ENCODE measurements around the gene ZBTB8OS. TPM values are rescaled to one million over a fixed set of nuclear protein-coding genes. Genes with fewer than 3 reads are reported as not detected.

Gene ZBTB8OS
- total RNA-seq, 5 donors from 2014 or later (not counting 1 experiment from before 2014, with no cell fraction given): 34.6 to 53.3 (median 42.7) TPM

DNA sequence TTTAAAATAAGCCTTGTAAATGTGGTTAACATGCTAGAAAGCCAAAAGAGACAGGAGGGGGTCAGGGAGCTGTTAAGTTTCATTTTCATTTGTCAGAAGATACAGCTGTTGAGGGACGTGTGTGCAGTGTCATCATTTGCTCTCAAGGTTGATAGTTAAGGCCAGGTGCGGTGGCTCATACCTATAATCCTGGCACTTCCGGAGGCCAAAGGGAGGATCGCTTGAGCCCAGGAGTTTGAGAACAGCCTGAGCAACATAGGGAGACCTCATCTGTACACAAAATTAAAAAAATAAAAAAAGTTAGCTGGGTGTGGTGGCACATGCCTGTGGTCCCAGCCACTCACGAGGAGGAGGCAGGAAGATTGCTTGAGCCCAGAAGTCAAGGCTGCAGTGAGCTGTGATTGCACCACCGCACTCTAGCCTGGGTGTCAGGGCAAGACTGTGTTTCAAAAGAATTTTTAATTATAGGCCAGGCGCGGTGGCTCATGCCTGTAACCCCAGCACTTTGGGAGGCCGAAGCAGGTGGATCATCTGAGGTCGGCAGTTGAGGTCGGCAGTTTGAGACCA lies 22.7 kb downstream of the ZBTB8OS start:
- H3K36me3 ChIP-seq (ENCODE audit: control insufficient read depth in 2 of 2, extremely low read depth in 1 of 2, insufficient read depth in 1 of 2, low read length in 1 of 2): peaks cover 0 to 21% of the 10 kb centered on the region in 2 donors
- no peak overlapping the region for H3K4me3 ChIP-seq (ENCODE audit: control insufficient read depth in 1 of 2, extremely low read depth in 1 of 2, low read length in 1 of 2)
- no peaks in the 10 kb centered on the region for H3K27me3 ChIP-seq (replicated peaks in 1 of 2; ENCODE audit: control insufficient read depth in 2 of 2, extremely low read depth in 1 of 2, insufficient read depth in 2 of 2, low read length in 1 of 2)
- WGBS (ENCODE audit: insufficient coverage): 50% methylated on average over 6 of the region's 11 CpGs
- DNase-seq: peak in 22 of 35 experiments; percentile 5 to 57 (median 19)
- peak overlapping the region; percentile 56 for H3K27ac ChIP-seq (ENCODE audit: low read length)
- Mint-ChIP-seq H3K27me3 (no peaks in the 10 kb centered on the region), H3K9me3 (no peaks in the 10 kb centered on the region), H3K36me3 (peaks cover 30% of the 10 kb centered on the region), H3K4me1 (peaks cover 26 to 28% (median 26%) of the 10 kb centered on the region in 3 donors), H3K4me3 (peak overlapping the region; percentile 21 to 34 (median 25)), H3K27ac (peak overlapping the region; percentile 61 to 80)
- CTCF ChIA-PET: no interaction called here
- POLR2A ChIA-PET: no interaction called here
- H3K4me1 ChIP-seq (ENCODE audit: control insufficient read depth in 1 of 2, extremely low read depth in 1 of 2, insufficient read depth in 2 of 2, low read length in 2 of 2): peaks cover 0 to 19% of the 10 kb centered on the region in 2 experiments
- peak; percentile 30 to 74 (median 48) for ATAC-seq (replicated peaks in 1 of 4)
- H3K9me3 ChIP-seq: no peaks in the 10 kb centered on the region

- Mint-ChIP-seq H3K27me3 (no peaks in the 10 kb centered on the region), H3K27ac (no peak overlapping the region), H3K4me3 (no peak overlapping the region), H3K4me1 (peaks cover 26 to 30% (median 26%) of the 10 kb centered on the region in 3 donors), H3K36me3 (peaks cover 34% of the 10 kb centered on the region), H3K9me3 (no peaks in the 10 kb centered on the region)
- ChIA-PET POLR2A (interaction anchor here in 1 of 2 donors (0.7 kb wide), 1 partner anchor 1885 kb away, joined by 3 read pairs; no protein-coding TSS in a partner anchor), CTCF (no interaction called here)
- H3K27ac ChIP-seq (ENCODE audit: low read length): no peak overlapping the region
- peaks cover 0 to 19% of the 10 kb centered on the region in 2 experiments for H3K4me1 ChIP-seq (ENCODE audit: control insufficient read depth in 1 of 2, extremely low read depth in 1 of 2, insufficient read depth in 2 of 2, low read length in 2 of 2)
- H3K4me3 ChIP-seq (ENCODE audit: control insufficient read depth in 1 of 2, extremely low read depth in 1 of 2, low read length in 1 of 2): no peak overlapping the region
- no peak for DNase-seq
- peaks cover 0 to 20% of the 10 kb centered on the region in 2 donors for H3K36me3 ChIP-seq (ENCODE audit: control insufficient read depth in 2 of 2, extremely low read depth in 1 of 2, insufficient read depth in 1 of 2, low read length in 1 of 2)
- no CpG with 5 or more reads among the region's 1 CpG for WGBS (ENCODE audit: insufficient coverage)
- no peak for ATAC-seq (replicated peaks in 1 of 4)
- H3K9me3 ChIP-seq: no peaks in the 10 kb centered on the region
- no peaks in the 10 kb centered on the region for H3K27me3 ChIP-seq (replicated peaks in 1 of 2; ENCODE audit: control insufficient read depth in 2 of 2, extremely low read depth in 1 of 2, insufficient read depth in 2 of 2, low read length in 1 of 2)
Observed at GRCh38 chr1:32626176-32626575, 24.2 kb downstream of the ZBTB8OS start.

DNA sequence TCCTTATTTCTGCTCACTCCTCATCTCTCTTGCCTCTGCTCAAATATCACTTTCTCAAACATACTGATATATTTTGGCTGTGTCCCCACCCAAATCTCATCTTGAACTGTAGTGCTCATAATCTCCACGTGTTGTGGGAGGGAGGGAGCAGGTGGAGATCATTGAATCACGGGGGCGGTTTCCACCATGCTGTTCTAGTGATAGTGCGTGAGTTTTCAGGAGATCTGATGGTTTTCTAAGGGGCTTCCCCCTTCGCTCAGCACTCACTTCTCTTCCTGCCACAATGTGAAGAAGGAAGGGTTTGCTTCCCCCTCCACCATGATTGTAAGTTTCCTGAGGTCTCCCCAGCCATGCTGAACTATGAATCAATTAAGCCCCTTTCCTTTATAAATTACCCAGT lies 26.6 kb downstream of the ZBTB8OS start:
- WGBS (ENCODE audit: insufficient coverage): no CpG with 5 or more reads among the region's 5 CpGs
- ChIA-PET POLR2A (no interaction called here), CTCF (no interaction called here)
- peak overlapping the region; percentile 25 to 56 for H3K27ac Mint-ChIP-seq
- Histone ChIP-seq H3K27ac (ENCODE audit: low read length) (no peak overlapping the region), H3K4me1 (ENCODE audit: control insufficient read depth in 1 of 2, extremely low read depth in 1 of 2, insufficient read depth in 2 of 2, low read length in 2 of 2) (peaks cover 0 to 19% of the 10 kb centered on the region in 2 experiments), H3K9me3 (no peaks in the 10 kb centered on the region), H3K36me3 (ENCODE audit: control insufficient read depth in 2 of 2, extremely low read depth in 1 of 2, insufficient read depth in 1 of 2, low read length in 1 of 2) (peaks cover 0 to 13% of the 10 kb centered on the region in 2 donors), H3K27me3 (replicated peaks in 1 of 2; ENCODE audit: control insufficient read depth in 2 of 2, extremely low read depth in 1 of 2, insufficient read depth in 2 of 2, low read length in 1 of 2) (no peaks in the 10 kb centered on the region), H3K4me3 (ENCODE audit: control insufficient read depth in 1 of 2, extremely low read depth in 1 of 2, low read length in 1 of 2) (no peak overlapping the region)
- no peaks in the 10 kb centered on the region for H3K27me3 Mint-ChIP-seq
- H3K9me3 Mint-ChIP-seq: no peaks in the 10 kb centered on the region
- DNase-seq: peak in 6 of 35 experiments; percentile 2 to 27 (median 11)
- no peak overlapping the region for H3K4me3 Mint-ChIP-seq
- peaks cover 26 to 30% (median 26%) of the 10 kb centered on the region in 3 donors for H3K4me1 Mint-ChIP-seq
- peak in 2 of 4 experiments; percentile 51 to 57 for ATAC-seq (replicated peaks in 1 of 4)
- H3K36me3 Mint-ChIP-seq: peaks cover 39% of the 10 kb centered on the region

DNA sequence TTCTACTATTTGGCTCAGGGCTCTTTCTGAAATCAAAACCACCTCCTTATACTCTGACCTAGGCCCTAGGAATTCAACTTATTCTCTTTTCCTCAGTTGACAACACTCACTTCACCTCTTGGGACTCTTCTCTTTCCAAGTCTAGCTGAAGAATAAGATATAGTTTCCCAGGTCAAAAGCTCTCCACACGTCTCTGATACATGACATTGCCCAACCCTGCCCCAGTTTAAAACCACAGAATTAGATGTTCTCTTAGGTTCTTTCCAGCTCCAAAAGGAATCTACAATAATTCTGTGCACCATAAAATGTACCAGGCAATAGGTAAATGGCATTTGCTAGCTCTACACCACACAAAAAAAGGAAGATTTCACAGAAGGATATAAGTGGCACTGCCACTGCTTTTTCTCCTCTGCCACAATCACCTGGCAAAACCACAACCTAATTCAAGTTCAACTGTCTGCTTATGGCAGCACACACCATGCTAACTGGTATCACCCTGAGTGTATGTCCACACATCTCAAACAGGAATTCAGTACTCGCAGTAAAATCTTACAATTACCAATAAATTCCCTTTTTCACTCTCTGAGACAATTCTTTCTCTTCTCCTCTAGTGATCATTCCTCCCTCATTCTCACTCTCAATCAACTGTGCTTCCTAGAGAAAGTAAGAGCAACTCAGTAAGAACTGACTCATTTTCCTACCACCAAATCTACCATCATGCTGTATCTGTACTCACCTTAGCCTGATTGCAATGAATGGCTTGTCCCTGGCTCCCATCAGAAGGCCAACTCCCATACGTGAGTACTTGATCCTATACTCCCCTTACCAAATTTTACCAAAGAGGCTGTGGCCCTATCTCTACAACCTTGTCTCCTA lies 27.3 kb downstream of the ZBTB8OS start:
- Histone ChIP-seq H3K36me3 (ENCODE audit: control insufficient read depth in 2 of 2, extremely low read depth in 1 of 2, insufficient read depth in 1 of 2, low read length in 1 of 2) (peaks cover 0 to 13% of the 10 kb centered on the region in 2 donors), H3K4me3 (ENCODE audit: control insufficient read depth in 1 of 2, extremely low read depth in 1 of 2, low read length in 1 of 2) (no peak overlapping the region), H3K9me3 (no peaks in the 10 kb centered on the region), H3K4me1 (ENCODE audit: control insufficient read depth in 1 of 2, extremely low read depth in 1 of 2, insufficient read depth in 2 of 2, low read length in 2 of 2) (peaks cover 0 to 13% of the 10 kb centered on the region in 2 experiments), H3K27me3 (replicated peaks in 1 of 2; ENCODE audit: control insufficient read depth in 2 of 2, extremely low read depth in 1 of 2, insufficient read depth in 2 of 2, low read length in 1 of 2) (no peaks in the 10 kb centered on the region), H3K27ac (ENCODE audit: low read length) (no peak overlapping the region)
- ATAC-seq (replicated peaks in 1 of 4) (no peak), DNase-seq (peak in 1 of 35 experiments; percentile 8)
- ChIA-PET POLR2A (no interaction called here), CTCF (interaction anchor here in 1 of 2 donors (0.6 kb wide), 1 partner anchor 86 kb away, joined by 8 read pairs; no protein-coding TSS in a partner anchor)
- Mint-ChIP-seq H3K27me3 (no peaks in the 10 kb centered on the region), H3K27ac (peak overlapping the region; percentile 25 to 56), H3K4me1 (peaks cover 26 to 30% (median 26%) of the 10 kb centered on the region in 3 donors), H3K36me3 (peaks cover 39% of the 10 kb centered on the region), H3K4me3 (no peak overlapping the region), H3K9me3 (no peaks in the 10 kb centered on the region)
- 44% methylated on average over 2 of the region's 3 CpGs for WGBS (ENCODE audit: insufficient coverage)

DNA sequence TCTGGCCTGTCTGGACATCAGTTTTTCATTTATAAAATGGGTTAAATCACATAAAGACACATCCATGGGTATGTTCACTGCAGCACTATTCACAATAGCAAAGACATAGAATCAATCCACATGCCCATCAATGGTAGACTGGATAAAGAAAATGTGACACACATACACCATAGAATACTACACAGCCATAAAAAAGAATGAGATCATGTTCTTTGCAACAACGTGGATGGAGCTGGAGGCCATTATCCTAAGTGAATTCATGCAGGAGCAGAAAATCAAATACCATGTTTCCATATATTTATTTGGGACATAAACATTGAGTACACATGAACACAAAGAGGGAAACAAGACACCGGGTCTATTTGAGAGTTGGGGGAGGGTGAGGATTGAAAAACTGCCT lies 28.1 kb downstream of the ZBTB8OS start:
- H3K27me3 ChIP-seq (replicated peaks in 1 of 2; ENCODE audit: control insufficient read depth in 2 of 2, extremely low read depth in 1 of 2, insufficient read depth in 2 of 2, low read length in 1 of 2): no peaks in the 10 kb centered on the region
- no peak overlapping the region for H3K4me3 ChIP-seq (ENCODE audit: control insufficient read depth in 1 of 2, extremely low read depth in 1 of 2, low read length in 1 of 2)
- Mint-ChIP-seq H3K4me3 (no peak overlapping the region), H3K36me3 (peaks cover 34% of the 10 kb centered on the region), H3K27me3 (no peaks in the 10 kb centered on the region), H3K27ac (no peak overlapping the region), H3K9me3 (no peaks in the 10 kb centered on the region), H3K4me1 (peaks cover 20 to 23% (median 20%) of the 10 kb centered on the region in 3 donors)
- DNase-seq (no peak), ATAC-seq (replicated peaks in 1 of 4) (no peak)
- no peaks in the 10 kb centered on the region for H3K9me3 ChIP-seq
- ChIA-PET CTCF (no interaction called here), POLR2A (no interaction called here)
- H3K4me1 ChIP-seq (ENCODE audit: control insufficient read depth in 1 of 2, extremely low read depth in 1 of 2, insufficient read depth in 2 of 2, low read length in 2 of 2): peaks cover 0 to 8% of the 10 kb centered on the region in 2 experiments
- H3K36me3 ChIP-seq (ENCODE audit: control insufficient read depth in 2 of 2, extremely low read depth in 1 of 2, insufficient read depth in 1 of 2, low read length in 1 of 2): peaks cover 0 to 10% of the 10 kb centered on the region in 2 donors
- H3K27ac ChIP-seq (ENCODE audit: low read length): no peak overlapping the region
- WGBS (ENCODE audit: insufficient coverage): 100% methylated on average over 1 of the region's 2 CpGs

- DNase-seq (no peak), ATAC-seq (replicated peaks in 1 of 4) (no peak)
- CTCF ChIA-PET: interaction anchor here in 1 of 2 donors (0.6 kb wide), 1 partner anchor 100 kb away, joined by 5 read pairs; no protein-coding TSS in a partner anchor
- POLR2A ChIA-PET: interaction anchor here in 1 of 2 donors (0.7 kb wide), 1 partner anchor 572 kb away, joined by 3 read pairs; no protein-coding TSS in a partner anchor
- 17% methylated on average over 2 of the region's 5 CpGs for WGBS (ENCODE audit: insufficient coverage)
- Mint-ChIP-seq H3K4me1 (peaks cover 17 to 19% (median 19%) of the 10 kb centered on the region in 3 donors), H3K4me3 (no peak overlapping the region), H3K9me3 (no peaks in the 10 kb centered on the region), H3K27ac (no peak overlapping the region), H3K27me3 (no peaks in the 10 kb centered on the region), H3K36me3 (peaks cover 32% of the 10 kb centered on the region)
- peaks cover 0 to 4% of the 10 kb centered on the region in 2 donors for H3K36me3 ChIP-seq (ENCODE audit: control insufficient read depth in 2 of 2, extremely low read depth in 1 of 2, insufficient read depth in 1 of 2, low read length in 1 of 2)
- no peak overlapping the region for H3K4me3 ChIP-seq (ENCODE audit: control insufficient read depth in 1 of 2, extremely low read depth in 1 of 2, low read length in 1 of 2)
- H3K4me1 ChIP-seq (ENCODE audit: control insufficient read depth in 1 of 2, extremely low read depth in 1 of 2, insufficient read depth in 2 of 2, low read length in 2 of 2): peaks cover 0 to 8% of the 10 kb centered on the region in 2 experiments
- H3K27ac ChIP-seq (ENCODE audit: low read length): no peak overlapping the region
- no peaks in the 10 kb centered on the region for H3K27me3 ChIP-seq (replicated peaks in 1 of 2; ENCODE audit: control insufficient read depth in 2 of 2, extremely low read depth in 1 of 2, insufficient read depth in 2 of 2, low read length in 1 of 2)
- no peaks in the 10 kb centered on the region for H3K9me3 ChIP-seq
Observed at GRCh38 chr1:32619701-32620485, 30.5 kb downstream of the ZBTB8OS start.
